Esophagus muscularis mucosa (tissue), 3 donors: ENCODE data around the gene PTPRN2.

Source experiments
- CTCF ChIP-seq, 3 experiments: fragments of 200-600 bp in 2 of 3; fragments of 450-650 bp in 1 of 3; sonication (generic) in 2 of 3; IDR thresholded peaks; one replicate each; pipeline ENCODE4 v1.5.1; 2017 to 2019; ENCODE audit warnings: antibody characterized with exemption in 3 of 3, mild to moderate bottlenecking in 2 of 3, moderate library complexity in 1 of 3
- POLR2AphosphoS5 ChIP-seq, 2 donors: sonication (generic); formaldehyde crosslinking; IDR thresholded peaks; one replicate each; pipeline ENCODE4 v1.6.1; 2017; ENCODE audit warnings: antibody characterized with exemption in 2 of 2

- TF ChIP-seq POLR2AphosphoS5 (IDR thresholded peaks at IDR 0.05) (no peak), CTCF (IDR thresholded peaks at IDR 0.05) (no peak)
Observed at GRCh38 chr7:157498657-157499056, 1089.0 kb downstream of the PTPRN2 start.
